SK-N-SH (cell line): ENCODE results near the gene ISOC2. TPM values are rescaled to one million over a fixed set of nuclear protein-coding genes. Genes with fewer than 3 reads are reported as not detected.

ENCODE experiments used
- CTCF ChIA-PET: fragments of 300-600, 350-600 bp; formaldehyde crosslinking; extraction: SDS; loops from one replicate; lab custom pipeline; 2021; lab: Yijun Ruan, JAX
- POLR2A ChIA-PET: fragments of 350-600 bp; sonication (Branson Sonifier 250); formaldehyde crosslinking; extraction: SDS; loops from one replicate; lab custom pipeline; 2020; ENCODE audit warnings: antibody characterized with exemption, inconsistent platforms; lab: Yijun Ruan, JAX
- DNase-seq: peaks from one replicate; pipeline ENCODE4 v3.0.0; 2012
- H2AFZ ChIP-seq: fragments of 200-600 bp; sonication (generic); 2 replicates; pipeline ENCODE4 v1.8.1; 2016; ENCODE audit warnings: antibody characterized with exemption, mild to moderate bottlenecking, low read depth
- H3F3A ChIP-seq: fragments of 200-600 bp; sonication (generic); replicated peaks from 2 replicates; pipeline ENCODE3; 2016; ENCODE audit warnings: antibody characterized with exemption, mild to moderate bottlenecking; ENCODE audit not compliant: insufficient read depth
- H3K27ac ChIP-seq, 2 experiments: fragments of 200-500 bp in 1 of 2; fragments of 200-600 bp in 1 of 2; sonication (Bioruptor generic) in 1 of 2; sonication (generic), shearing (Covaris generic) in 1 of 2; 2 replicates each; pipeline versions ENCODE4 v1.5.1 to v1.6.1; 2014 to 2016; ENCODE audit warnings: low read depth in 2 of 2, inconsistent platforms in 1 of 2, low read length in 1 of 2, mild to moderate bottlenecking in 1 of 2, mixed read lengths in 1 of 2
- H3K27me3 ChIP-seq: fragments of 200-600 bp; sonication (generic), shearing (Covaris generic); 2 replicates; pipeline ENCODE4 v1.6.1; 2016; ENCODE audit warnings: mixed run types; ENCODE audit not compliant: insufficient read depth
- H3K36me3 ChIP-seq, 2 experiments: fragments of 200-500 bp in 1 of 2; fragments of 200-600 bp in 1 of 2; sonication (Bioruptor generic) in 1 of 2; sonication (generic) in 1 of 2; replicated peaks in 1 of 2; 2 replicates each; pipeline versions ENCODE3 to v1.5.1; 2014 to 2016; ENCODE audit warnings: low read length in 1 of 2, mild to moderate bottlenecking in 1 of 2; ENCODE audit not compliant: insufficient read depth in 2 of 2, control insufficient read depth in 1 of 2
- H3K4me1 ChIP-seq, 2 experiments: fragments of 200-500 bp in 1 of 2; fragments of 200-600 bp in 1 of 2; sonication (Bioruptor generic) in 1 of 2; sonication (generic), shearing (Covaris generic) in 1 of 2; 2 replicates each; pipeline versions ENCODE4 v1.5.1 to v1.6.1; 2014 to 2016; ENCODE audit warnings: low read depth in 1 of 2, low read length in 1 of 2, mixed run types in 1 of 2; ENCODE audit not compliant: insufficient read depth in 2 of 2, control insufficient read depth in 1 of 2
- H3K4me2 ChIP-seq: fragments of 200-600 bp; sonication (generic), shearing (Covaris generic); 2 replicates; pipeline ENCODE4 v1.6.1; 2017; ENCODE audit warnings: mixed run types
- H3K4me3 ChIP-seq, 2 experiments: fragments of 200-500 bp in 1 of 2; fragments of 200-600 bp in 1 of 2; sonication (Bioruptor generic) in 1 of 2; sonication (generic), shearing (Covaris generic) in 1 of 2; 2 replicates each; pipeline versions ENCODE4 v1.5.1 to v1.8.1; 2014 to 2016; ENCODE audit warnings: low read depth in 2 of 2, inconsistent platforms in 1 of 2, low read length in 1 of 2, mild to moderate bottlenecking in 1 of 2, mixed read lengths in 1 of 2, moderate library complexity in 1 of 2
- H3K79me2 ChIP-seq: fragments of 200-600 bp; sonication (generic); 2 replicates; pipeline ENCODE4 v1.8.1; 2017; ENCODE audit warnings: mild to moderate bottlenecking; ENCODE audit not compliant: insufficient read depth
- H3K9ac ChIP-seq: fragments of 200-600 bp; sonication (generic); 2 replicates; pipeline ENCODE4 v1.6.1; 2017; ENCODE audit warnings: mixed run types
- H3K9me2 ChIP-seq: fragments of 200-600 bp; sonication (generic); 2 replicates; pipeline ENCODE4 v1.6.1; 2017; ENCODE audit warnings: mixed run types
- H3K9me3 ChIP-seq: fragments of 200-600 bp; sonication (generic); 2 replicates; pipeline ENCODE4 v1.6.1; 2017; ENCODE audit warnings: mixed run types, mild to moderate bottlenecking, moderate library complexity
- H4K20me1 ChIP-seq: fragments of 200-600 bp; sonication (generic); 2 replicates; pipeline ENCODE4 v1.6.1; 2017; ENCODE audit warnings: mild to moderate bottlenecking, mixed run types; ENCODE audit not compliant: insufficient read depth
- CHD2 ChIP-seq: fragments of 150-350 bp; IDR thresholded peaks from 2 replicates; pipeline ENCODE4 v1.6.1; 2018; ENCODE audit warnings: low read length; ENCODE audit not compliant: partially characterized antibody
- ELF1 ChIP-seq: IDR thresholded peaks from 2 replicates; pipeline ENCODE4 v1.4.0; 2012
- GABPA ChIP-seq: IDR thresholded peaks from 2 replicates; pipeline ENCODE4 v1.4.0; 2012; ENCODE audit warnings: low read depth, mild to moderate bottlenecking
- GATA2 ChIP-seq: sonication (generic); formaldehyde crosslinking; IDR thresholded peaks from 2 replicates; pipeline ENCODE4 v1.5.0; 2020; ENCODE audit warnings: mild to moderate bottlenecking, missing genetic modification reagents
- MXI1 ChIP-seq: IDR thresholded peaks from 2 replicates; pipeline ENCODE4 v1.6.1; 2012; ENCODE audit warnings: mild to moderate bottlenecking, low read depth, low read length, improper control_type of control experiment
- POLR2AphosphoS5 ChIP-seq: IDR thresholded peaks from 2 replicates; pipeline ENCODE4 v1.6.1; 2012; ENCODE audit warnings: low read depth, low read length
- RXRA ChIP-seq: IDR thresholded peaks from 2 replicates; pipeline ENCODE4 v1.4.0; 2012; ENCODE audit warnings: low read depth, mild to moderate bottlenecking, borderline replicate concordance
- SIN3A ChIP-seq: IDR thresholded peaks from 2 replicates; pipeline ENCODE4 v1.6.1; 2012; ENCODE audit warnings: low read depth, mild to moderate bottlenecking, low read length, moderate library complexity, borderline replicate concordance
- SMC3 ChIP-seq: IDR thresholded peaks from 2 replicates; pipeline ENCODE4 v1.6.1; 2012; ENCODE audit warnings: low read depth, low read length, improper control_type of control experiment
- TAF1 ChIP-seq: IDR thresholded peaks from 2 replicates; pipeline ENCODE4 v1.6.1; 2012; ENCODE audit warnings: low read depth, mild to moderate bottlenecking, low read length, moderate library complexity, borderline replicate concordance
- TCF12 ChIP-seq: IDR thresholded peaks from 2 replicates; pipeline ENCODE4 v1.4.0; 2012
- WGBS: methylation state at CpG from one replicate; pipeline ENCODE4 v1.1.6; 2017; ENCODE audit warnings: low lambda C conversion rate; 5-methylcytosine and 5-hydroxymethylcytosine counted together
- polyA plus RNA-seq, 3 experiments: library from polyadenylated mRNA; depleted of rRNA; stranded (reverse); fragments of >200 nt; gene quantifications; 2 replicates each; pipeline ENCODE4 v1.2.3, GENCODE V29; 2012
- TF ChIP-seq, protein P1 (sequence below): IDR thresholded peaks from 2 replicates; pipeline ENCODE4; 2012
- TF ChIP-seq, protein P2 (sequence below): IDR thresholded peaks from 2 replicates; pipeline ENCODE4 v1.4.0; 2012; ENCODE audit warnings: low read depth

ISOC2 gene
- polyA plus RNA-seq, 1 of the 3 experiments (the other 2 are of a cell fraction) = 65.4 TPM

DNA sequence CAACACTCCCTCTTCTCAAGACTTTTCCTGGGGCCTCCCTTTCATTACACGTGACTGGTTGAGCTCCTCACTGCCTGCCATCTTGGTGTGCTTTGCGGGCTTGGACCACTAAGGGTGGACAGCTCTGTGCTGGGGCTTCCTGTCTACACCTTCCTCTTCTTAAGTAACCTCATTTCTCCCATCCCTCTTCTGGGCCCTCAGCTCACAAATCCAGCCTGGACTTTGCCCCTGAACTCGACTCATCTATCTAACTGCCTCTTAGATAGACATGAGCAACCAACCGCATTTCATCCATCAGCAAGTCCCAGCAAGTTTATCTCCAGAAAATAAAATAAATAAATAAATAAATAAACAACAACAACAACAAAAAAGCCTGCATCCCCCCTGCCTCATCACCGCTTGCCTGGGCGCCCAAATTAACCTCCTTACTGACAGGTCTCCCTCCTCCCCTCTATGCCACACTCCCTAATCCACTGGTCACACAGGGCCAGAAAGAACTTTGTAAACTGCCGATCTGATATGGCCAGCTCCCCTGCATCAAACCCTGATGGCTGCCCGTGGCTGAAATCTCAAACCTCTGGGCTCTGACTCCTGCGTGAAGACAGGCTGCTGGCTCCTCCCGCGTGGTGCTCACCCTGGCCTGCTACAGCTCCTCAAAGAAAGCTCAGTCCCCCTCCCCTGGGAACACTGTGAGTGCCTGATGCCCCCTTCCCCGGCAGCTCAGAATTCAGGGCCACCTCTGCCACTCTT, 7.8 kb downstream of the ISOC2 start:
- Histone ChIP-seq H3F3A (peaks cover 13% of the 10 kb centered on the region), H3K79me2 (peaks cover under 1% of the 10 kb centered on the region; the same call in 1 of the 2 replicates), H4K20me1 (peaks cover 15% of the 10 kb centered on the region), H2AFZ (no peak overlapping the region), H3K27me3 (peaks cover 11% of the 10 kb centered on the region), H3K4me2 (no peak overlapping the region), H3K36me3 (no peaks in the 10 kb centered on the region), H3K9me2 (no peaks in the 10 kb centered on the region), H3K9ac (no peak overlapping the region), H3K4me1 (peaks cover 0 to 13% of the 10 kb centered on the region in 2 experiments; a peak in 2 of 4 replicates), H3K4me3 (no peak overlapping the region), H3K27ac (no peak overlapping the region), H3K9me3 (no peaks in the 10 kb centered on the region)
- ChIA-PET CTCF (interaction anchor here (0.7 to 4.0 kb wide), 11 partner anchors 9 to 354 kb away, joined by 3 to 26 read pairs (median 5); no protein-coding TSS in a partner anchor), POLR2A (no interaction called here)
- no peak for DNase-seq
- TF ChIP-seq POLR2AphosphoS5 (no peak), SMC3 (no peak), GABPA (no peak), ELF1 (no peak), SIN3A (no peak), GATA2 (CRISPR knock-in tag) (no peak), TCF12 (no peak), RXRA (no peak)
- TF ChIP-seq, protein P1, sequence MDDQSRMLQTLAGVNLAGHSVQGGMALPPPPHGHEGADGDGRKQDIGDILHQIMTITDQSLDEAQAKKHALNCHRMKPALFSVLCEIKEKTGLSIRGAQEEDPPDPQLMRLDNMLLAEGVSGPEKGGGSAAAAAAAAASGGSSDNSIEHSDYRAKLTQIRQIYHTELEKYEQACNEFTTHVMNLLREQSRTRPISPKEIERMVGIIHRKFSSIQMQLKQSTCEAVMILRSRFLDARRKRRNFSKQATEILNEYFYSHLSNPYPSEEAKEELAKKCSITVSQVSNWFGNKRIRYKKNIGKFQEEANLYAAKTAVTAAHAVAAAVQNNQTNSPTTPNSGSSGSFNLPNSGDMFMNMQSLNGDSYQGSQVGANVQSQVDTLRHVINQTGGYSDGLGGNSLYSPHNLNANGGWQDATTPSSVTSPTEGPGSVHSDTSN = no peak
- TF ChIP-seq, protein P2, sequence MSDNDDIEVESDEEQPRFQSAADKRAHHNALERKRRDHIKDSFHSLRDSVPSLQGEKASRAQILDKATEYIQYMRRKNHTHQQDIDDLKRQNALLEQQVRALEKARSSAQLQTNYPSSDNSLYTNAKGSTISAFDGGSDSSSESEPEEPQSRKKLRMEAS = no peak
- WGBS = 91% methylated on average over 12 of the region's 12 CpGs

GRCh38 chr19:55452749-55453346, 8.6 kb downstream of the ISOC2 start:
- Histone ChIP-seq H3K27ac (no peak overlapping the region), H3K9me3 (no peaks in the 10 kb centered on the region), H3K9ac (no peak overlapping the region), H3F3A (peaks cover 13% of the 10 kb centered on the region), H3K4me1 (peaks cover 0 to 13% of the 10 kb centered on the region in 2 experiments; a peak in 2 of 4 replicates), H3K4me2 (0 out of 2 replicates have a peak overlapping the region, but pooled peaks have one; percentile 68), H3K9me2 (no peaks in the 10 kb centered on the region)
- WGBS = 23% methylated on average over 19 of the region's 34 CpGs
- peak; percentile 98 for DNase-seq
- POLR2A ChIA-PET = interaction anchor here (1.1 kb wide), 1 partner anchor 9 kb away, joined by 5 read pairs; the partner anchor contains the start of gene ISOC2
- CTCF ChIA-PET = interaction anchor here (0.6 to 4.0 kb wide), 10 partner anchors 10 to 353 kb away, joined by 3 to 26 read pairs (median 5); no protein-coding TSS in a partner anchor
- TF ChIP-seq CHD2 = peak; percentile 31
- no peak for TF ChIP-seq TAF1
- peak; percentile 37; the same call in 1 of the 2 replicates for TF ChIP-seq MXI1
- TF ChIP-seq, all 33 proteins: peak for 2
- Histone ChIP-seq H3K79me2 (no peaks in the 10 kb centered on the region), H3K4me3 (peak overlapping the region in 1 of 2 experiments; percentile 36; a peak in 2 of 4 replicates), H4K20me1 (peaks cover 15% of the 10 kb centered on the region), H3K27me3 (peaks cover 11% of the 10 kb centered on the region), H3K36me3 (no peaks in the 10 kb centered on the region), H2AFZ (no peak overlapping the region)
